NCI-H2196 treated with DMSO at 0.1 percent for 48 hours (cell line): ENCODE results near the gene SFXN5.

Experiments
- DNase-seq: peaks from one replicate; lab custom pipeline; 2025; ENCODE audit not compliant: unreplicated experiment; lab: John Stamatoyannopoulos, UW

Gene SFXN5

DNA sequence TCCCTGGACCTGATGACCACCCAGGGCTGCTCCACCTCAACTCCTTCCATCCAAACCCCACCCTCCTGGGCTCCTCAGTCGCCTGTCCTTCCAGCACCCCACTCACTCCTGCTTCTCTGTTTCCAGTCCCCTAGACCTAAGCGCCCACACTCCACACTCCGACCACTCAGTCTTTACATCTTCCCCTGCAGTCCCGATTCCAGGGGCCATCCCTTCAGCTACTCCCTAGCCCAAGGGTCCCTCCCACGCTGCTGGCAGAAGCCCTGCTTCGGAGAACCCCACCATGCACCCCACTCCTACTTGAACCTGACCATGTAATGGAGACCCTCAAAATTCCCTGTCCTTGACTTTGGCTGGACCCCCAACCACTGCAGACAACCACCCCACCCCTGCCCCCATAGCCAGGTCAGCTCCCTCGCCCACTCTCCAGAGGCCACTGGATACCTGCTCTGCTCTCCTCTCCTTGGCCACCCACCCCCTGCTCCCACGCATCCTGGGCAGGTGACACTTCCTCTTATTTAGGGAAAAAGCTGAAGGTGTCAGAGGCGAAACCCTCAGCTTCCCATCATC is 126.0 kb downstream of the SFXN5 start:
- DNase-seq: no peak

GRCh38 chr2:72944804-72945449 is 126.6 kb downstream of the SFXN5 start:
- no peak for DNase-seq

- DNase-seq: no peak
Observed at GRCh38 chr2:72943540-72944395, 127.7 kb downstream of the SFXN5 start.

DNA sequence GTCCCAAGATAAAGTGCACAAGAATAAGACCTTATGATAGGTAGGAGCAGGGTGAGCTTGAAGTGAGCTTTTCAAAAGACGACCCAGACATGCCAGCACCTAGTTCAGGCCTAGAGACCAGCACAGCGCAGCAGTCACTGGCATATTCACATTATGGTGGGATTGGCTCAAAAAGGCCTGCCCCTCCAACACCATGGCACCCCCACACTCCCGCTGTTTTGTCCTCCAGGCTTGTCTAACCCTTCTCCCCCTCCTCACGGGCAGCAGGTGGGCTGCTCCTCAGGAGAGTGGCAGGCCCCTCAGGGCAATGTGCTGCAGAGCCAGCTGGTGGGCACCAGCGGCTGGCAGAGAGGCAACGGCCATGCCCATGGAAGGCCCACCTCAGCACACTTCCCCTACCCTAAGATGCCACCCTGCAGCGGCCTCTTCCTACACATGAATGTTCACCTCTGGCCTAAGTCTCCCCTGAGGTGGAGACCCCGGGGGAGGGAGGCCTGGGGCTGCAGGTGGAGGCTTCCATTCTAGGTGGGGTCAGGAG is 128.6 kb downstream of the SFXN5 start:
- no peak for DNase-seq

DNA sequence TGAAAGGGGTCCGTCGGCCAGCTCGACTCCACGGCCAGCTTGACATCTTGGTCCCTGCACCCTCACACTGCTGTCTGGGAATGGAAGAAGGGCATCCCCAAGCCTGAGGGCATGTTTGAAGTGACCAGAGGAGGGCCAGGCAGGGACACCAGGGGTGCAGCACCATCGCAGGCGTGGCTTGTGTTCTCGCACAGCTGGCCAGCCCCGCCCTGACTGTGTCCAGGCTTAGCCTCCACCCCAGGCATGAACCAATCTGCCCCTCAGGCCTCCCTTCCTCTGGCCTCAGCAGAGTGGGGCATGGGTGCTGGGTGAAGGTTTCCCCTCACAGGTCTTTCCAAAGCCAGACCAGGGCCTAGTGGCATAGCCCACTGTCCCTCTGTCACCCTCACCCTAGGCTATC is 129.2 kb downstream of the SFXN5 start:
- no peak for DNase-seq

DNA sequence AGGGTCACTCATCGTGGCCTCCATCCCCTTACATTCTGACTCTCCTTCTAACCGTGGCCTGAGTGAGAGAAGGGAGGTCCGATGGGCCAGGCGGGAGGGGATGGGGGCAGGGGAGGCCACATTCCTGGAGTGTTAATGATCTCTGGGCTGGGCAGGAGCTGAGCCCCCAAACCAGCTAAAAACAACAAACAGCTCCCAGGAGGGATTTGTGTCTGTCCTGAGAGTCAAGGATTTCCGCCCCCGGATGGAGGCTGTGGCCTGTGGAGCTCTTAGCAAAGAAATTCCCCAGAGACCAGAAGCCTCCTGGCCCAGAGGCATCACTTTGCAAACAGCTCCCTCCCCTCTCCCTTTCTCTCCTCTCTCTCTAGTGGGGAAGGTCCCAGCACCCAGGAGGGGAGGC is 130.7 kb downstream of the SFXN5 start:
- no peak for DNase-seq

DNA sequence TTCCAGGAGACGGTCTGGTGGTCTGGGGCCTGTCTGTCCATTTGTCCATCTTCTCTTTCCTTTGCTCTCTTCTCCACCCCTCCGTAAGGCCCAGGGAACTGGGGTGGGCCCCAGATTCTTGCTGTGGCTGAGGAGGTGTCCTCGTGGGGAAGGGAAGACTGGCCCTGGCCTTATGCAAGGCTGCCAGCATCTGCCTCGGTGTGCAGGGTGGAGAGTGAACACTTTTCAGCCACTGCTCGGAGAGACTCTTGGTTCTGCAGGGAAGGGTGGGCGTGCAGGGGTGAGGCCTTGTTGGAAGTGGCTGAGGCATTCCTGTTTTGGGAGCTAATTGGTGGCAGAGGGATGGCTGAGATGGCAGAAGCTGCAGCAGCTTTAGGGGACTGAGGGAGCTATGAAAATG is 131.2 kb downstream of the SFXN5 start:
- DNase-seq: no peak

DNA sequence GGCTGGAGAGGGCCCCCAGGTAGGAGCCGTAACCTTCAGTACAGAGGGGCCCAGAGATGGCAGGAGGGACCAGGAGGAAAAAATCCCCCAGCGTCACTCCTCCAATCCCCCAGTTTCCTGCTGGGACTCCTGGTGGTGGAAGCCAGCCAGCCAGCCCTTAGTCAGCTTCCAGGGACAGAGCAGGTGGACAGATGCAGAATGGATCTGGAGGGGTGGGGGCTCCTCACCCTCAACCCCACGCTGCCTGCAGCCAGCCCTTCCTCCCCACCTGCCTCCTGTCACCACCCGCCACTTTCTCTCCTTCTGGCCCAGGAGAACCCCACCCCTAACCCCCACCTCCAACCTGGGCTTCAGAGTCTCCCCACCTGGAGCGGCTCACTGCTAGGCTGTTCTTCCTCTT is 133.1 kb downstream of the SFXN5 start:
- no peak for DNase-seq

DNA sequence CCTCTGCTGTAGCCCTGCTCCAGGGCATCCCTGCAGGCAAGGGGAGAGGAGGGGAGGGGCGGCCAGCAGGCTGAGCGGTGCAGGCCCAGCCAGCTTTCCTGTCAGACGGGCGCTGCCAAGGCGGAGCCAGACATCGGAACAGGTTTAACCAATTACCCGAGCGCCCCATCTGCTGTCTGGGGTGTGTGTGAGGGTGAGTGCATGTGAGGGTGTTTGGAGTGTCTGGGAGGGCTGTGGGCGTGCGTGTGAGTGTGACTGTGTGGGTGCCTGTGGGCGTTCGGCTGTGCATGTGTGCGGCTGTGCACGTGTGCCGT is 134.2 kb downstream of the SFXN5 start:
- DNase-seq: no peak

GRCh38 chr2:72936660-72937355 is 134.7 kb downstream of the SFXN5 start:
- DNase-seq: no peak

DNA sequence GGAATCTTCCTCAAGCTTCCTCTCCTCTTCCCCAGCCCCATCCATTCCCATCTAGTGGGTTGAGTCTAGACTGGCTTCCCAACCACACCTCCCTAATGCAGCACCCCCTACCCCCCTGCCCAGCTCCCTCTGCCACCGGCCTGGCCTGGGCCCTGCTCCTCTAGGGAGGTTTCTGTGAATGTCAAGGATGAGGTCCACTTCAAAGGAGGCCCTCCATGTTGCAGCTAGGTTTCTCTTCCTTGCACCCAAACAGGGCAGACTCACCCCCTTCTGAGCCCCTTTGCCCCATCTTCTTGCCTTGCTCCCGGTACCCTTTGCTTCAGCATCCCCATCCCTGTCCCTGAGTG is 135.9 kb downstream of the SFXN5 start:
- DNase-seq: no peak

GRCh38 chr2:72934683-72935610 is 136.6 kb downstream of the SFXN5 start:
- DNase-seq: no peak

GRCh38 chr2:72933646-72934151 is 137.8 kb downstream of the SFXN5 start:
- DNase-seq: no peak

DNA sequence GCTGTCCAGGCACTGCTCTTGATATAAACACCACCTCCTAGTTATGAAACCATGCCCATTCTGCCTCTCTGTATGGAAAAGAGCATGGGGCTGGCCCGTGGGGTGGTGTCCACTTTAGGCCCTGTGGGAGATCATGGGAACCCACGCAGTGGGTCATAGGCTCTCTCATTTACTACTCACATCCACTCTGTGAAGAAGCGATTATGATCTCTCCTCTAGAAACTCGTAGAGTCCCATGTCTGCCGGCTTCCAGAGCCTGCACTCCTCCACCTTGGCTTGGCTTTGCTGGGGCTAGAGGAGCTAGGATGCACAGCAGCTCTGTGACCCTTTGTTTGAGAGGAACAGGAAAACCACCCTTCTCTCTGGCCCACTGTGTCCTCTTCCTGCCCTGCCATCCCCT is 138.3 kb downstream of the SFXN5 start:
- no peak for DNase-seq

GRCh38 chr2:72932805-72933204 is 138.7 kb downstream of the SFXN5 start:
- no peak for DNase-seq

DNA sequence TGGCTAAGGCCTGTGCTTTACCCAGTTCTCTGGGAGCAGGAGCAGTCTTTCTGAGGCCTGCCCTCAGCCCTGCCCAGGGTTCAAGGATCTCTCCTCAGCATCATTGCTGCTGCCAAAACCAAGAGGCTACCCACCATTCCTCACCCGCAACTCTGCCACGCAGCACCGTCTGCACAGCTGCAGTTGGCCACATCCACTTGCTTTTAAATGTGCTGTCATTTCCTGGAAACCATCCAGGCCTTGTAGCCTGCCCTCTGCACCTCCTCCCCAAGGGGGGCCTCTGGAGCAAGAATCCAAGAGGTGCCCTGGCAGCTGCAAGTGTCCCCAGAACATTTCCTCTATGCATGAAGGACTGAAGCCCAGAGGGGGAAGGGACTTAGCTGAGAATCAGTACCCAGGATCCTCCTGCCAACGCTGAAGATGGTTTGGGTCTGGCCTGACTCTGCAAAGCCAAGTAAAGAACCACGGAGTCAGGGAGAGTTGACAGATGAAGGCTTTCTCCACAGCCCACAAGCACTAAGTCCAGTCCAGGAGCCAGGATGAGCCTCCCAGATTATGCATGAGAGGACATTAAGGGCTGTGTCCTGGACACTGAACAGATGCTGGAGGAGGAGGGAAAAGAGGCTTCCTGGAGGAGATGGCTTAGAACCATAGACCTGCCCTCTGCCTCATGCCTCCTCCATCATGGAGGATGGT is 139.3 kb downstream of the SFXN5 start:
- no peak for DNase-seq

- no peak for DNase-seq
Observed at GRCh38 chr2:72931280-72931910, 140.1 kb downstream of the SFXN5 start.

DNA sequence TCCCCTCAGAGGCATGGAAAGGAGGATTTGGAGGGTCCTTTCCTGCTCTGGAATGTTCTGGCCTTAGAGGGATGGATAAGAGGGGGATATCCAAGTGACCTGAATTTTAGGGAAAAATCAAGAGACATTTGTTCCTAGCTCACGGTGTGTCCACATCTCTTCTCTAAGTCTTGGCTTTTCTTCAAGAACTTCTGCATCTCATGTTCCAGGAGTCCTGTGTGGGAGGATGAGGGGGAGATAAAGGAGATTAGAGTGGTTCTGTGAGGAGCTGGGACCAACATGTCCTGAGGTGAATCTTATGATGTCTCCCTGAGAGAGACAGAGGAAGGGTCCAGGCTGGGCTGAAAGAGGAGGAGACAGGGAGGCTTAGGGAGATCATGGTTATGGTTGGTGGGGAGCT is 142.5 kb downstream of the SFXN5 start:
- no peak for DNase-seq
